ENCODE results near the gene PKLR.

DNA sequence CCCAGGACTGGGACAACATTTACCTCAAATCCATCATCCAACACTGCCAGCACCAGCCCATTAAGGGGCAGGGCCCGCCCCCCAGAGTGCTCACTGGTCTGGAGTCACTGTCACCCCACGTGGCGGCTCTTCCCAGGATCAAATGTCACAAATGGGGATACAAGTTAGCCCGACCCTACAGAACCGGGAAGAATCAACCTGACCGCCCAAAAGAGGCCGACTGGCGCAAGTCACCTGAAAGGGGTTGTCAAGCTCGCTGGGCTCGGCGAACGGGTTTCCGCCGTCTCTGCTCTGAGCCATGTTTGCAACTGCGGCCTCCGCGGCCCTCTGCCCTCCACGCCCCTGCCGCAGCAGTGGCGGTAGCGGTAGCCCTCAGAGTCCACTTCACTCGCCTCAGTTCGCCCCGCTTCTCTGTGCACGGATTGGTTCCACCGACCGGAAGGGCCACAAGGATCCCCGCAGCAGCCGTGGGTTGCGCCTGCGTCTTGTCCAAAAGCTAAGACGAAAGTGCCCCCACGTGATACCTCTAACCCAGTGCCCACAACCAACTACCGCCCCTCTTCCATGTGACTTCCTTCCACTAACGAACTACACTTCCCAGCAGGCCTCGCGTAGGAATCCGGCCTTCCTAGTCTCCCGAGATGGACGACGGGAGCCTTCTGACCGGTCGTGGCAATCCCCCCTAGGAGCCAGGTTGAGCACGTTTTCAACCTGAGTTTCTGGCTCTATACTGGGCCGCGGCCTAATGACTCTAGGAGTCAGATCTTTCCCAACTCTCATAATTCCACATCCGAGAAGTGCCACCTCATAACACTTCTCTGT is 39.2 kb downstream of the PKLR start, which contains the start of gene SCAMP3:
- TF ChIP-seq, protein P1, sequence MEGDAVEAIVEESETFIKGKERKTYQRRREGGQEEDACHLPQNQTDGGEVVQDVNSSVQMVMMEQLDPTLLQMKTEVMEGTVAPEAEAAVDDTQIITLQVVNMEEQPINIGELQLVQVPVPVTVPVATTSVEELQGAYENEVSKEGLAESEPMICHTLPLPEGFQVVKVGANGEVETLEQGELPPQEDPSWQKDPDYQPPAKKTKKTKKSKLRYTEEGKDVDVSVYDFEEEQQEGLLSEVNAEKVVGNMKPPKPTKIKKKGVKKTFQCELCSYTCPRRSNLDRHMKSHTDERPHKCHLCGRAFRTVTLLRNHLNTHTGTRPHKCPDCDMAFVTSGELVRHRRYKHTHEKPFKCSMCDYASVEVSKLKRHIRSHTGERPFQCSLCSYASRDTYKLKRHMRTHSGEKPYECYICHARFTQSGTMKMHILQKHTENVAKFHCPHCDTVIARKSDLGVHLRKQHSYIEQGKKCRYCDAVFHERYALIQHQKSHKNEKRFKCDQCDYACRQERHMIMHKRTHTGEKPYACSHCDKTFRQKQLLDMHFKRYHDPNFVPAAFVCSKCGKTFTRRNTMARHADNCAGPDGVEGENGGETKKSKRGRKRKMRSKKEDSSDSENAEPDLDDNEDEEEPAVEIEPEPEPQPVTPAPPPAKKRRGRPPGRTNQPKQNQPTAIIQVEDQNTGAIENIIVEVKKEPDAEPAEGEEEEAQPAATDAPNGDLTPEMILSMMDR (IDR thresholded peaks at IDR 0.05), result no peak
- no peak for TF ChIP-seq POLR2A (IDR thresholded peaks at IDR 0.05)

All from lower leg skin (tissue), 3 donors.